GM19351 (cell line): ENCODE measurements around the gene USP20.
A peak's percentile ranks its signal among the peaks of the same experiment; 100 is the strongest.
"Not testable (repeated sequence)": the region's sequence is repeated elsewhere in the genome, so short reads cannot be mapped to it uniquely, and the experiment has no call there.

ENCODE experiments used
- ATAC-seq: cut with Tn5 transposase; IDR thresholded peaks from one replicate; pipeline ENCODE4 v1.9.1; 2021; ENCODE audit warnings: mild to moderate bottlenecking, moderate library complexity; ENCODE audit not compliant: unreplicated experiment

USP20 gene

GRCh38 chr9:129835128-129835859, at the start of gene USP20, which contains the start of gene C9orf78:
Gene USP20 (plus strand): TSS chr9:129835458. CDS start chr9:129852556, 17,098 bp downstream.
Gene C9orf78 (minus strand): TSS chr9:129835275. CDS start chr9:129835221, 54 bp downstream.
- peak; percentile 90 for ATAC-seq

DNA sequence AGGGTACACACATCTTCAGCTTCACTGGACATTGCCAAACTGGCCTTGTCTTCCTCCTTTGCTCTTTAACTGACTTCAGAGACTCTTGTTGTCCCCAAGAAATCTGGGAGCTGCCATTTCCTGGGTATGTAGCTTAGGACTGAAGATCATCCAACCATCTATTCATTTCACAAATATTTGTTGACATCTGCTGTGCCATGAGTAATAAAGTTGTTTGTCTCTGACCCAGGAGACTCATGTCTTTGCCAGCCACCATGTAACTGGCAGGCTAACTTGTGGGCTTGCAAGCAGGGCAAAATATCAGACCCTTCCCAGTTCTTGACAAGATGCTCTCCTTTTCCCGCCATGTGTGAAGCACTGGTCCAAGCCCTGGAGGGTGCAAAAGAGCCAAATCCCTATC, 49.4 kb upstream of the USP20 start:
- no peak for ATAC-seq

GRCh38 chr9:129786481-129786880, 48.8 kb upstream of the USP20 start:
- no peak for ATAC-seq

DNA sequence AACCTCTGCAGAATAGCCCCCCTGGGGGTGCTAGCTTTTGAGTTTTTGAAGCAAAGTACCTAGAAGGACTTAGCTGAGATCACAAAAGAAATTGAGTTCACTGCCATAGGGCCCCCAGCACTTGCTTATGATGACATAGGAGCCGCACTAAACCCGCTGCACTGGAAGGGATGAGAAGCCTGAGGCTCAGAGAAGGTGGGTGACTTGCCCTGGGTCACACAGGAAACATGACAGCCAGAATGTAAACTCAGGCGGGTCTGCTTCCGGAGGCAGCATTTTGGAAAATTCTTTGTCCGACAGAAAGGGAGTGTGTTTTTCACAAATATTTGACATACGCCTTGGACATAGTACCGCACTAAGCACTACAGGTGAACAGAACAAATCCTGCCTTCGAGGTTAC, 40.7 kb upstream of the USP20 start:
- no peak for ATAC-seq

- not testable (repeated sequence) for ATAC-seq
Observed at GRCh38 chr9:129796029-129796428, 39.2 kb upstream of the USP20 start.

DNA sequence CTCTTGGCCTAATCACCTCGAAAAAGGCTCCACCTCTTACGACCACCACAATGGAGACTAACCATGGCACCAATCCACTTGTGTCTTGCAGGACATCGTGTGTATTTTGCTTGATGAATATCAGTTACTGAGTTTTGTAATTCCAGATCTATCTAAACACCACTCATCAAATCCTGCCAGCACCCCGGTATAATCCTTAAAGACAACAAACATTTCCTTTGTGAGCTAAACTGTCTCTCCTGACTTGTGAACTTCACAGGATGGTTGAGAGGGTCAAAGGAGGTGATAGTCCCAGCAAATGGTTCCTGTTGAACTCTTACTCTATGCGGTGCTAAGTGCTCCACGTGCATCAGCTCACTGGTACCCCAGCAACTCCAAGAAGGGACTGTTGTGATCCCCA, 36.3 kb upstream of the USP20 start:
- ATAC-seq, result no peak

DNA sequence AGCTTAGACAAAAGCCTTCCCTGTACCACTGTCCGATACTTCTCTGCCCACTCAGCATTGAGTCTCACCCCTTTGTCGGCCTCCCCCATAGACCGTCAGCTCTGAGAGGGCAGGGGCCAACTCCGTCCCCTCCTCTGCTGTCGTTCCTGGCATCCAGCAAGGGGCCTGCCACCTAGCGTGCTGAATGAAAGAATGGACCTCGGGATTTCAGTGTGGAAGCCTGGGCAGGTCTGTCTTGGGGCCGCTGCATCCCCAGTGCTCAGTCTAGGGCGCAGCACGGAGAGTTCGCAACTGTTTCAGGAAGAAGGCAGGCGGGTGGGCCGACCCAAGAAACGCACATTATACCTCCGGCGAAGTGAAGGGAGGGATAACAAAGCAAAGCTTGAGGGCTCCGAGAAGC, 33.8 kb upstream of the USP20 start:
- ATAC-seq, result no peak

- ATAC-seq, result peak; percentile 95
Observed at GRCh38 chr9:129802833-129803675, 32.2 kb upstream of the USP20 start, which contains the start of gene TOR1B. Gene TOR1B (plus strand): TSS chr9:129803184. CDS start chr9:129803213, 29 bp downstream.

- peak; percentile 9 for ATAC-seq
Observed at GRCh38 chr9:129803676-129804060, 31.6 kb upstream of the USP20 start.

GRCh38 chr9:129806061-129806460, 29.2 kb upstream of the USP20 start:
- no peak for ATAC-seq

- ATAC-seq, result no peak
Observed at GRCh38 chr9:129809346-129809745, 25.9 kb upstream of the USP20 start.

DNA sequence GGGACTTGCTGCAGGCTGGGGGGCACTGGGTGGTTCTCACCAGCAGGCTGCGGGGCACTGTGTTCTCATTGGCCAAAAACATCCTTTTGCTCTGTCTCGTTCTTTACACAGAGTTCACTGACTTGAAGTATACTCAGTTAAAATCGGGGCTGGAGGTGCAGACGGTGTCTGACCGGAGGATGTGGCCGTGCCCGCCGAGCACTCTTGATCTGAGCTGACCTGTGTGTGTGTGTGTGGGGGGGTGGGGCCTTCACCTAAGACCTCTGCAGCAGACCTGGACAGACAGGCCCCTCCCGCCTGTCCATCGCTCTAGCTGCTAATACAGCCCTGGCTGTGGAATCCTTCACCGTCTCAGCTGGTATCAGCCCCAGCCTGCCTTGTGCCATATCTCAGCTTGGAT, 25.1 kb upstream of the USP20 start:
- ATAC-seq, result no peak

GRCh38 chr9:129810788-129811187, 24.5 kb upstream of the USP20 start:
- no peak for ATAC-seq

DNA sequence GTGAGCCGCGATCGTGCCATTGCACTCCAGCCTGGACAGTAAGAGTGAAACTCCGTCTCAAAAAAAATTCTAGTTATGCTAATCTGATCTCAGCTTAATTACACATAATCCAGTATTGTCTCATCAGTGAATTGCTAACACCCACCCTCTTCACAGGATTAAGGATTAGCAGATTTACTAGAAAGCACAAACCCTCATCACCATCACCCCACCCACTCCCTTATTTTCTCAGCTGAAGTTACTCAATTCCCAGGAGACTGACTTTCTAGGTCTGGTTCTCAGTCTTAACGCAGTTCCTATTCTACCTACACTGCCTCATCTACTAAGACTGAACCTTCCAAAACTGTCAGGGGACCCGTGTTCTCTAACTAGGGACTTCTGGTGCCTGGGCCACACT, 23.3 kb upstream of the USP20 start:
- ATAC-seq, result no peak

- ATAC-seq, result no peak
Observed at GRCh38 chr9:129812385-129812784, 22.9 kb upstream of the USP20 start.

DNA sequence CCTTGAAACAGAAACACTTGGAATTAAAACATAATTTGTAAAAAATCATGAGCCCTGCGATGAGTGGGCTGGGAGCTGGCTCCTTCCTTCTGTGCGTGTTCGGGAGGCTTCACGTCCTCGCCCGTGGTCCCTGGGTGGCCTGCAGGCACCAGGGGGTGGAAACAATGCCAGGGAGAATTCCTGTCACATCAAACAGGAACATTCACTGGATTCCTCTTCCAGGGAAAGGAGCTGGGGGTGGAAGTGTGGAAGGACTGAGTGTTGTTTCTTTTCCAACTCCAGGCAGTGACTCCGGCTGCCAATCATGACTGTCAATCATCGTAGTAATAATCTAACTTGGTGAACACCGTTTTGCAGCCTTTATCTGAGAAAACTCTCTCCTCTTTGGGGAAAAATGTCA, 21.6 kb upstream of the USP20 start:
- ATAC-seq, result no peak

GRCh38 chr9:129814432-129815223, 20.6 kb upstream of the USP20 start:
- ATAC-seq, result no peak

DNA sequence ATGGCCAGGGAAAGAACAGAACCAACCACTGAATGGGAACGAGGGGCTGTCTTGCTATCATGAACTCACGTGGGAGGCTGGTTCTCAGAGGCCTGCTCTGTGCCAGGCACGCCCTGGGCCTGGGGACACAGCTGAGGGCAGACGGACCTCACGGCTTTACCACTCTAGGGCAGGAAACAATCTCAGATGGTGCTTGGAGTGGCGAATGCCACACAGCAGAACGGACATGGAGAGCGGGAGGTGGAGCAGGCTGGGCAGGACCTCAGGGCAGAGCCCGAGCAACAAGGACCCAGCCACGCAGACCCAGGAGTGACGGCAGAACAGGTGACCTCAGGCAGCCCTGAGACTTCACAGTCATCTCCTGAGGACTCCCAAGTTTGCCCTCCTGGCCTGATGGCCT, 20.0 kb upstream of the USP20 start:
- no peak for ATAC-seq

GRCh38 chr9:129816501-129817435, 18.5 kb upstream of the USP20 start:
- ATAC-seq, result no peak

DNA sequence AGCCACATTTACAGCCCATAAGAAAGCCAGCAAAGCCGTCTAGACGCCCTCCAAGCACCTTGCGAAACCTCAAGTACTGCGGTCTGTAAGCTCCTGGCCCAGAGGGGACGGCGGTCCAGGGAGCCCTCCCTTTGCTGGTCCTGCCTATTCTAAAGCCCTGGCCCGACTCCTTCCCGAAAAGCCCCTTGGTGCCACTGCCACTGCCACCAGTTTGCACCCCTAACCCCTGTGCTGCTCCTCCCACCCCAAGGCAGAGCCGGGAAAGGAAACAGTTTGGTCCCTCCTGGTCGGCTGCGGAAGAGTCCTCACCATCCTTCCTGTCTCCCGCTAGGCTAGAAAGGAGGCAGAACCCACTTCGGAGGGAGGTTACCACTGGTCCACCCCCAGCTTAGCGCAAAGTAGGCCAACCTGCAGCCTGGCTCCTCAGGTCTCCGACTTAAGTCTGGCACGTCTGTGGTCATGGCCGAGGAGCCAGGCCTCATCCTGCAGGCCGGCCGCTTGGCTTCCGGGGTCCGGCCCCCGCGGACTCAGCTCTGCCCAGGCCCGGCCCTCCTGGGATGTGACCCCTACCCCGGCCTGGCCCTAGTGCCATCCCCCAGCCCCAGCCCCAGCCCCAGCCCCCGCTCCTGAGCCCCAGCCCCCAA, 12.2 kb upstream of the USP20 start:
- no peak for ATAC-seq
